ENCODE results near the gene TMEM80. TPM values are rescaled to one million over a fixed set of nuclear protein-coding genes. Genes with fewer than 3 reads are reported as not detected.

Gene TMEM80
- total RNA-seq, 6 experiments from 2014 or later, result 16.9 to 24.5 (median 19.3) TPM

DNA sequence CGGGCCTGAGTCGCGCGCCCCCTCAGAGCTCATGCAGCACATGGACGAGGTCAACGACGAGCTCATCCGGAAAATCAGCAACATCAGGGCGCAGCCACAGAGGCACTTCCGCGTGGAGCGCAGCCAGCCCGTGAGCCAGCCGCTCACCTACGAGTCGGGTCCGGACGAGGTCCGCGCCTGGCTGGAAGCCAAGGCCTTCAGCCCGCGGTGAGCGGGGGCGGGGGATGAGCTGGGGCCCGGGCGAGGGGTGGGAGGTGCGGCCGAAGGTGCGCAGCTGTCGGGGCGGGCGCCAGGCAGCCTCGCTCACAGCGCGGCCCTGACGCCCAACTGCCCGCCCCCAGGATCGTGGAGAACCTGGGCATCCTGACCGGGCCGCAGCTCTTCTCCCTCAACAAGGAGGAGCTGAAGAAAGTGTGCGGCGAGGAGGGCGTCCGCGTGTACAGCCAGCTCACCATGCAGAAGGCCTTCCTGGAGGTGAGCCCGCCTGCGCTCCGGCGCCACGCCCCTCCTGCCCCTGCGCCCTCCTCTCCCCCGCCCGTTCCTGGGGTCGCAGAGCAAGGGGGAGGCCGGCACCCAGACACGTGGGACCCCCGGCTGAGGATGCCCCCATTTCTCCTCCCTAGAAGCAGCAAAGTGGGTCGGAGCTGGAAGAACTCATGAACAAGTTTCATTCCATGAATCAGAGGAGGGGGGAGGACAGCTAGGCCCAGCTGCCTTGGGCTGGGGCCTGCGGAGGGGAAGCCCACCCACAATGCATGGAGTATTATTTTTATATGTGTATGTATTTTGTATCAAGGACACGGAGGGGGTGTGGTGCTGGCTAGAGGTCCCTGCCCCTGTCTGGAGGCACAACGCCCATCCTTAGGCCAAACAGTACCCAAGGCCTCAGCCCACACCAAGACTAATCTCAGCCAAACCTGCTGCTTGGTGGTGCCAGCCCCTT is 30.9 kb downstream of the TMEM80 start:
- Mint-ChIP-seq H3K4me3 (no peak overlapping the region), H3K9me3 (no peaks in the 10 kb centered on the region), H3K27ac (peak overlapping the region; percentile 42; the same call in 1 of the 2 replicates), H3K36me3 (ENCODE audit: low read depth) (no peaks in the 10 kb centered on the region), H3K27me3 (ENCODE audit: insufficient read depth) (peaks cover 3% of the 10 kb centered on the region; the same call in 1 of the 2 replicates), H3K4me1 (ENCODE audit: low read depth) (peaks cover 8% of the 10 kb centered on the region; the same call in 1 of the 2 replicates)
- TF ChIP-seq, protein P1, sequence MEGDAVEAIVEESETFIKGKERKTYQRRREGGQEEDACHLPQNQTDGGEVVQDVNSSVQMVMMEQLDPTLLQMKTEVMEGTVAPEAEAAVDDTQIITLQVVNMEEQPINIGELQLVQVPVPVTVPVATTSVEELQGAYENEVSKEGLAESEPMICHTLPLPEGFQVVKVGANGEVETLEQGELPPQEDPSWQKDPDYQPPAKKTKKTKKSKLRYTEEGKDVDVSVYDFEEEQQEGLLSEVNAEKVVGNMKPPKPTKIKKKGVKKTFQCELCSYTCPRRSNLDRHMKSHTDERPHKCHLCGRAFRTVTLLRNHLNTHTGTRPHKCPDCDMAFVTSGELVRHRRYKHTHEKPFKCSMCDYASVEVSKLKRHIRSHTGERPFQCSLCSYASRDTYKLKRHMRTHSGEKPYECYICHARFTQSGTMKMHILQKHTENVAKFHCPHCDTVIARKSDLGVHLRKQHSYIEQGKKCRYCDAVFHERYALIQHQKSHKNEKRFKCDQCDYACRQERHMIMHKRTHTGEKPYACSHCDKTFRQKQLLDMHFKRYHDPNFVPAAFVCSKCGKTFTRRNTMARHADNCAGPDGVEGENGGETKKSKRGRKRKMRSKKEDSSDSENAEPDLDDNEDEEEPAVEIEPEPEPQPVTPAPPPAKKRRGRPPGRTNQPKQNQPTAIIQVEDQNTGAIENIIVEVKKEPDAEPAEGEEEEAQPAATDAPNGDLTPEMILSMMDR (IDR thresholded peaks at IDR 0.05), result no peak
- DNase-seq, result no peak

DNA sequence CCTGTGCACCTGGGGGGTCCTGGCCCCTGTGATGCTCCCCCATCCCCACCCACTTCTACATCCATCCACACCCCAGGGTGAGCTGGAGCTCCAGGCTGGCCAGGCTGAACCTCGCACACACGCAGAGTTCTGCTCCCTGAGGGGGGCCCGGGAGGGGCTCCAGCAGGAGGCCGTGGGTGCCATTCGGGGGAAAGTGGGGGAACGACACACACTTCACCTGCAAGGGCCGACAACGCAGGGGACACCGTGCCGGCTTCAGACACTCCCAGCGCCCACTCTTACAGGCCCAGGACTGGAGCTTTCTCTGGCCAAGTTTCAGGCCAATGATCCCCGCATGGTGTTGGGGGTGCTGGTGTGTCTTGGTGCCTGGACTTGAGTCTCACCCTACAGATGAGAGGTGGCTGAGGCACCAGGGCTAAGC is 31.7 kb downstream of the TMEM80 start:
- Mint-ChIP-seq H3K4me3 (no peak overlapping the region), H3K27me3 (ENCODE audit: insufficient read depth) (peaks cover 3% of the 10 kb centered on the region; the same call in 1 of the 2 replicates), H3K27ac (peak overlapping the region; percentile 42; the same call in 1 of the 2 replicates), H3K36me3 (ENCODE audit: low read depth) (no peaks in the 10 kb centered on the region), H3K4me1 (ENCODE audit: low read depth) (peaks cover 8% of the 10 kb centered on the region; the same call in 1 of the 2 replicates), H3K9me3 (no peaks in the 10 kb centered on the region)
- no peak for DNase-seq
- TF ChIP-seq, protein P1 (IDR thresholded peaks at IDR 0.05), result no peak

DNA sequence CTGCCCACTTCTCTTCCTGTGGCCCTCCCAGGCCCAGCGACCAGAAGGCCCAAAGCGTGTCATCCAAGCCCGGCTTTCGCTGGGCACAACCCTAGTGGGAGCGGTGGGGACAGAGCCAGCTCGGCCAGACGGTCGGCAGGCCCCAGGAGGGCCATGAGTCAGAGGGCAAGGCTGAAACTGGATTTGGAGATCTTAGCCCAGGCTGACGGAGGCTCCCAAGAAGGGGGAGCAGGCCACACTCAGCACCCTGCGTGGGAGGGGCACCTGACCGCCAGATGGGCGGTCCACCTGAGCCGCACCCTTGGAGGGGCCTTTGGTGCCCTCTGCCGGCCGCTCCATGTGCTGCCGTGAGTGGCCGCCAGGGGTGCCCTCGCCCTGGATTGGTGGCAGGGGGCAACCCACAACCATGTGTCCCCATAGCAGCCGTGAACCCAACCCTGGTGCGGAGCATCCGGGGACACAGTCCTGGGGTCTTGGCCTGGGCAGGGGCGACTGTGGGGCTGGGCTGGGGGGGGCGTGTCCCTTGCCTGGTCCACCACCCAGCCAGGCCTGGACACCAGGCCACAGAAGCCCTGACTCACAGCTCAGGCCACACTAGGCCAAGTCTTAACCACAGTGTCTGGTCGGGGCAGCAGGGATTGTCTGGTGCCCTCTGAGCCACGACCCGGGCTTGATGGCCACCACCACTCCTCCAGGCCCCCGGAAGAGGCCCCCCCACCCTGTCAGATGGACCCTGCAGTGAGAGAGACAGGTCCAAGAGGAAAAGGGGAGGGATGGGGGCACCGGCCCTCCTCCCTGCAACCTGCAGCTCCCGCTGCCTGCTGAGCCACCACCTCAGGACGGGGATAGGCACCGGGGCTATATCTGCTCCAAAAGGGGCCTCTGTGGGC is 32.5 kb downstream of the TMEM80 start:
- Mint-ChIP-seq H3K27ac (peak overlapping the region; percentile 42), H3K9me3 (no peaks in the 10 kb centered on the region), H3K4me3 (no peak overlapping the region), H3K36me3 (ENCODE audit: low read depth) (no peaks in the 10 kb centered on the region), H3K4me1 (ENCODE audit: low read depth) (peaks cover 8% of the 10 kb centered on the region; the same call in 1 of the 2 replicates), H3K27me3 (ENCODE audit: insufficient read depth) (peaks cover 7% of the 10 kb centered on the region)
- TF ChIP-seq, protein P1 (IDR thresholded peaks at IDR 0.05), result peak; percentile 99
- peak; percentile 93 for DNase-seq

DNA sequence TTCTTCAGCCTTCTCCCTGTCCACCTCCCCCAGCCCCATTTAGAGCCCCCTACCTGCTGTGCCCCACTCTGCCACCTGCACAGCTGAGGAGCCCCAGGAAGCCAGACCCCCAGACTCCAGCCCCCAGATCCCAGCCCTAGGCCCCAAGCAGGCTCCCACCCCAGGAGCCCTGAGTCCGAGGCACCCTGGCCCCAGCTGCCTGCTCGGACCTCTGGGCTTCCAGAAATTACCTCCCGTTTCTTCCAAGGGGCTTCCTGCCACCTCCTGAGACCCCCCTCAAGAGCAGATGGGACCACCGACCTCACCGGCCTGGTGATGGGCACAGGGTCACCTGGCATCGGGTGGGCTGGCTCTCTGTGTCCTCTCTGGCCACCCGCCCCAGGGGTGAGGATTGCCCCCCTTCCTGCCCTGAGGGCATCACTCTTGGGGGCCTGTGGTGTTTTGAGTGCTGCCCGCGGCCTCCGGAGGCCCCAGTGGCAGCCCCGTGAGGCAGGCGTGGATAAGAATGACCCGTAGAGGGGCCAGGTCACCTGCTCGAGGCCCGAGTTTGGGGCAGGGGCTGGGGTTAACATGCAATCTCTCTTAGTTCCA is 33.4 kb downstream of the TMEM80 start:
- H3K36me3 Mint-ChIP-seq (ENCODE audit: low read depth), result no peaks in the 10 kb centered on the region
- H3K27ac Mint-ChIP-seq, result peak overlapping the region; percentile 13; the same call in 1 of the 2 replicates
- TF ChIP-seq, protein P1 (IDR thresholded peaks at IDR 0.05), result no peak

More for the DNA sequence above, 33.4 kb downstream of the TMEM80 start:
- Mint-ChIP-seq H3K4me3 (no peak overlapping the region), H3K9me3 (no peaks in the 10 kb centered on the region), H3K4me1 (ENCODE audit: low read depth) (peaks cover 8% of the 10 kb centered on the region; the same call in 1 of the 2 replicates), H3K27me3 (ENCODE audit: insufficient read depth) (peaks cover 5% of the 10 kb centered on the region)
- DNase-seq, result no peak
